ENCODE measurements around the gene PLEKHM3.

Gene PLEKHM3

GRCh38 chr2:207796585-207797350, 228.6 kb downstream of the PLEKHM3 start (continued):
- TF ChIP-seq GLIS2 (tag by site-specific recombination; IDR thresholded peaks at IDR 0.05) (no peak), ZXDB (tag by site-specific recombination; IDR thresholded peaks at IDR 0.05) (peak; percentile 38; the same call in 1 of the 2 replicates), ZNF169 (tag by site-specific recombination; IDR thresholded peaks at IDR 0.05) (no peak), INSM2 (tag by site-specific recombination; IDR thresholded peaks at IDR 0.05) (no peak), KLF9 (tag by site-specific recombination; IDR thresholded peaks at IDR 0.05; ENCODE audit: low read depth) (no peak), ZNF302 (tag by site-specific recombination; IDR thresholded peaks at IDR 0.05; ENCODE audit: low read depth) (no peak), ZNF792 (tag by site-specific recombination; IDR thresholded peaks at IDR 0.05) (no peak), ZNF335 (tag by site-specific recombination; conservative IDR thresholded peaks at IDR 0.05) (peak; percentile 57), ZNF155 (tag by site-specific recombination; IDR thresholded peaks at IDR 0.05) (no peak), ZNF639 (tag by site-specific recombination; IDR thresholded peaks at IDR 0.05) (no peak), ZBTB17 (tag by site-specific recombination; IDR thresholded peaks at IDR 0.05) (peak; percentile 81), ZNF112 (tag by site-specific recombination; IDR thresholded peaks at IDR 0.05) (no peak), ZFP41 (tag by site-specific recombination; IDR thresholded peaks at IDR 0.05; ENCODE audit: borderline replicate concordance) (no peak), ZNF26 (tag by site-specific recombination; IDR thresholded peaks at IDR 0.05) (no peak), ZNF274 (IDR thresholded peaks at IDR 0.05; ENCODE audit: low read length) (no peak), ZNF274 (tag by site-specific recombination; IDR thresholded peaks at IDR 0.05; ENCODE audit: borderline replicate concordance) (no peak), ZNF530 (tag by site-specific recombination; IDR thresholded peaks at IDR 0.05; ENCODE audit: low read depth) (no peak), ZNF416 (tag by site-specific recombination; IDR thresholded peaks at IDR 0.05) (no peak), ZNF585B (tag by site-specific recombination; IDR thresholded peaks at IDR 0.05) (no peak), MZF1 (tag by site-specific recombination; IDR thresholded peaks at IDR 0.05; ENCODE audit: borderline replicate concordance) (peak; percentile 57; the same call in 1 of the 2 replicates), ZNF211 (tag by site-specific recombination; IDR thresholded peaks at IDR 0.05; ENCODE audit: low read depth) (no peak), ZNF148 (tag by site-specific recombination; IDR thresholded peaks at IDR 0.05; ENCODE audit: borderline replicate concordance) (no peak), ZBTB1 (tag by site-specific recombination; IDR thresholded peaks at IDR 0.05) (no peak), ZFP37 (tag by site-specific recombination; IDR thresholded peaks at IDR 0.05) (no peak), TSHZ1 (tag by site-specific recombination; IDR thresholded peaks at IDR 0.05; ENCODE audit: borderline replicate concordance) (no peak), ZNF174 (tag by site-specific recombination; IDR thresholded peaks at IDR 0.05) (no peak), ZNF24 (tag by site-specific recombination; IDR thresholded peaks at IDR 0.05) (peak; percentile 73; the same call in 1 of the 2 replicates), ZFP69B (tag by site-specific recombination; IDR thresholded peaks at IDR 0.05) (no peak), ZNF707 (tag by site-specific recombination; IDR thresholded peaks at IDR 0.05) (no peak), SCRT2 (tag by site-specific recombination; IDR thresholded peaks at IDR 0.05) (peak; percentile 89), TCF7L2 (IDR thresholded peaks at IDR 0.05; ENCODE audit: borderline replicate concordance, low read depth, low read length) (no peak)
